NOMO-1 treated with DMSO at 0.1 percent for 48 hours (cell line): Measurements from ENCODE around the gene GJB3.
A peak's percentile ranks its signal among the peaks of the same experiment; 100 is the strongest.

Experiments
- DNase-seq: peaks from one replicate; lab custom pipeline; 2025; ENCODE audit not compliant: unreplicated experiment; lab: John Stamatoyannopoulos, UW

Gene GJB3

GRCh38 chr1:34822202-34822601 lies 41.2 kb downstream of the GJB3 start:
- DNase-seq, result peak; percentile 35

- no peak for DNase-seq
These were observed 43.9 kb downstream of the GJB3 start for GRCh38 chr1:34824817-34825454.

GRCh38 chr1:34825455-34826091 lies 44.6 kb downstream of the GJB3 start:
- DNase-seq, result no peak

DNA sequence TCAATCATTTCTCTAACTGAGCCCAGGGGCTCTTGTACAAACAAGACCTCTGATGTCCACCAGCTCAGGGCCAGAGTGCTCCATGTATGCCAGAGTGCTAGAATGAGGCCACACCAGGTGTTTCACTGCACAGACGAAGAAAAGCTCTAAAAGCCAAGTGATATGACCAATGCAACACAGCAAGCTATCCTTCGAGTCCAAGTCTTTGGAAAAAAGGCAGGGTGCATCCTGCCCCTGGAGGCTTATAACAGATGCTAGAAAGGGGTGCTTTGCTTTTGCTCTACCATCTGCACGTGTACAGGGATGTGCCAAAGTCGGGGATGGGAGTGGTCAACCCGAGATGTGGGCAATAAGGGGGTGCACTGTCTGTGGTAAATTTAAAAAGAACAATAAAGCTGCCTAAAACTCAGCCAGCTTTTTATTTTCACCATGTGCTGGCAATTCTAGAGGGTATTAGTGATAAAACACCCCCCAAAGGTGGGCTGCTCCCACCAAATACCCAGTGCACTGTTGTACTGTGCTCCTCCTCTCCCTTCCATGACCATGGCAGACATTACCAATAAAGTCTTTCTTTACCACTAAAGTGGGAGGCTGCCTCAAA lies 46.4 kb downstream of the GJB3 start:
- no peak for DNase-seq

DNA sequence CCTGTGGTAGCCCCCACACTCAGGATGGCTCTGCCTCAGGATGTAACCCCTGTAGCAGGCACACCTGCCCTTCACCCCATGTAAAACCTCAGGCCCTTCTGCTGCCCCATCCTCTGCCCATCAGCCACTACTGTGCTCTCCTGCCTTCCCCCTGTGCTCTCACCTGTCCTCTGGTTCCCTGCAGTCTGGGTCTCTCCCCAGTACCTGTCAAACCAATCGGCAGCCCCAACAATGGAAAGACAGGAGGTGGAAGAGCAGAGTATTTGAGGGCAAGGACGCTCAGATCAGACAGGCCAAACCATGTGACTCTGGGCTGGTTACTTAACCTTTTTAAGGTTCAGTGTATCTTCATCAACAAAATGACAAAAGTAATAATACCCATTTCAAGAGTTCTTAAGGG lies 47.6 kb downstream of the GJB3 start:
- no peak for DNase-seq

DNA sequence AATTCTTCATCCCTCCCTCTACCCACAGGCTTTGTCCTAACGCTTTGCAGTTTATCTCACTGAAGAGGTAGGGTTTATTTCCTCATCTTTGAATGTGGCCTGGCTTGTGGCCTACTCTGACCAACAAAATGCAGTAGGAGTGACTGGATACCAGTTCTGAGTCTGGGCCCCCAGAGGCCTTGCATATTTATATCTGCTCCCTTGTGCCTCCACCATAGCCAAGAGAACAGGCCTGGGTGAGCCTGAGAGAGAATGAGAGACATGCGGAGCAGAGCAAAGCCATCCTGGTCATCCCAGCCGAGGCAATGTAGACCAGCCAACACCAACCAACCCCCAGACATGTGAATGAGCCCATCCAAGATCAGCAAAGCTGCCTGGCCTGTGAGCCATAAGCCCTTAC lies 48.2 kb downstream of the GJB3 start:
- no peak for DNase-seq

DNA sequence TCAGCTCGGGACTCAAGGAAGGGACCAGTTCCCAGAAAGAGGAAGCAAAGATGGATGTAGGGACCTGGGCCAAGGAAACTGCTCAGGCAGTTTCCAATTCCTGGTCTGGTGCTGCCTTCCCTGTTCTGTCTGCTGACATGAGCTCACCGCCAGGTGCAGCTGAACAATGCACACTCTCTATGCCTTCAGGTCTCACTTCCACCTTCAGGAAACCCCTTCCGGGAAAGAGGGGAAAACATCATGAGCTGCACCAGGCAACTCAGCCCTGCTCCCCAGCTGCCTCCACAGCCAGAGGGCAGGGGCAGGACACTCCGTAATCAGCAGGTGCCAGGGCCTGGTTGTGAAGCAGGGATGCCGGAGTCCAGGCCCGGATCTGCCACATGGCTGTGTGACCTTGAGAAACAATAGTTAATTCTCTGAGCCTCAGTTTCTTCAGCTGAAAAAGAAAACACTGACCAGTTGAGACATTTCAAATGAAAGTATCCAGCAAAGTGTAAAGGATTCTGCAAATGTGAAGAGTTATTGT lies 50.8 kb downstream of the GJB3 start:
- DNase-seq, result no peak

- DNase-seq, result peak; percentile 46
These were observed 52.7 kb downstream of the GJB3 start for GRCh38 chr1:34833711-34834110.
